ENCODE results near the gene MAD2L2. TPM values are rescaled to one million over a fixed set of nuclear protein-coding genes. Genes with fewer than 3 reads are reported as not detected.

Gene MAD2L2
- total RNA-seq, 1 experiment from 2014 or later, result 283 TPM

DNA sequence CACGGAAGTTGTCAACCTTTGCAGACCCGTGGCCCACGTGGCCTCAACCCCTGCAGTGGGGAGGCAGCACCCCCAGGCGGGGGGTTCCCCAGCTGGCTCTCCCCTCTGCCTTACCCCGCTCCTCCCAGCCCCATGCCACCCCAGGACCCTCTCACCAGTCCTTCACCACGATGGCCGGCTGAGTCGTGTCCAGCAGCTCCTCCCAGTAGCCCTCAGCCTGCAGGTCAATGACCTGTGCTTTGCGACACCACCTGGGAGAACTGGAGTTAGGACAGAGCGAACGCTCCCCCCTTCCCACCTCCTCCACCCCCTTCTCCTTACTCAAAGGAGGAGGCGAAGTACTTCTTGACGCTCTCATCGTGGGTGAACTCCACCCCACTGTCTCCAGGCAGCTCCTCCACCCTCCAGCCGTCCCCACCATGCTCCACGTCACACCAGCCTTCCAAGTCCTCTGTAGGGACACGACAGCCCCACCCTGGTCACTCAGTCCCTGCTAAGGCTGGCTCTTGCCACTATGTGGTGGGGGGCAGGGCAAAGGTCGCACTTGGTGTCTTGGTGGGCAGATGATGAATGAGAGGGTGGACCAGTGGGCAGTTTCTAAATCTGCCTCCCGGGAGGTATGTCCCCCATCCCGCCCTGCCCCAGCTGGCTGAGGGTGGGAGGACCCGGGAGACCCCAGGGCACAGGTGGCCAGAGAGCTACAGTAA is 31.2 kb downstream of the MAD2L2 start:
- ATAC-seq (no peak), DNase-seq (ENCODE audit: low spot score) (no peak)
- H3K9me3 Mint-ChIP-seq, result no peaks in the 10 kb centered on the region
- no peak overlapping the region for H3K4me3 Mint-ChIP-seq
- no peak for TF ChIP-seq ZNF219 (CRISPR knock-in tag; IDR thresholded peaks at IDR 0.05; ENCODE audit: borderline replicate concordance)
- TF ChIP-seq, protein P1, sequence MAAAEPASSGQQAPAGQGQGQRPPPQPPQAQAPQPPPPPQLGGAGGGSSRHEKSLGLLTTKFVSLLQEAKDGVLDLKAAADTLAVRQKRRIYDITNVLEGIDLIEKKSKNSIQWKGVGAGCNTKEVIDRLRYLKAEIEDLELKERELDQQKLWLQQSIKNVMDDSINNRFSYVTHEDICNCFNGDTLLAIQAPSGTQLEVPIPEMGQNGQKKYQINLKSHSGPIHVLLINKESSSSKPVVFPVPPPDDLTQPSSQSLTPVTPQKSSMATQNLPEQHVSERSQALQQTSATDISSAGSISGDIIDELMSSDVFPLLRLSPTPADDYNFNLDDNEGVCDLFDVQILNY (CRISPR knock-in tag; IDR thresholded peaks at IDR 0.05), result 0 out of 2 replicates have a peak, but pooled peaks have one; percentile 19
- TF ChIP-seq ZNF263 (CRISPR knock-in tag; IDR thresholded peaks at IDR 0.05; ENCODE audit: low read depth), result no peak
- H3K27ac Mint-ChIP-seq, result no peak overlapping the region
- CTCF ChIA-PET, result interaction anchor here (0.5 to 3.0 kb wide), 22 partner anchors 7 to 370 kb away, joined by 3 to 23 read pairs (median 6); partner anchors contain the start of genes AGTRAP and FBXO6
- peaks cover 22% of the 10 kb centered on the region for H3K27me3 Mint-ChIP-seq (ENCODE audit: low read depth)
- H3K36me3 Mint-ChIP-seq, result no peaks in the 10 kb centered on the region
- POLR2A ChIA-PET, result interaction anchor here (0.5 to 1.4 kb wide), 3 partner anchors 14 to 99 kb away, joined by 3 read pairs; partner anchors contain the start of gene FBXO6
- peaks cover 30% of the 10 kb centered on the region for H3K4me1 Mint-ChIP-seq

DNA sequence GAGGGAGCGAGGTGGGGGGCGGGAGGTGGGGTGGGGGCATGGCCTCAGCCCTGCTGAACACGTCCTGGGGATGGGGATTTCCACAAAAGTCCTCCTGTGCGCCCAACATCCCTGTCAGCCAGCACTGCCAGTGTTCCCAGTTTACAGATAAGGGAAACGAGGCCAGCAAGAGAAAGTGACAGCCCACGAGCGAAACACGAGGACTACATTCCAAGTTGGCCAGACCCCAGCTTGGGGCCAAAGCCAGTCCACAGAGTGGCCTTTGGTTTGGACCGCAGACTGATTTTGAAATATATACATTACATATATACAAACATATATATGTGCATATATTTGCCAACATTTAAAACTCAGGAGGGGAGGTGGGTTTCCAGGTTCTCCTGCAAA is 31.7 kb downstream of the MAD2L2 start:
- Mint-ChIP-seq H3K27ac (no peak overlapping the region), H3K4me1 (peaks cover 30% of the 10 kb centered on the region), H3K4me3 (no peak overlapping the region), H3K9me3 (no peaks in the 10 kb centered on the region), H3K36me3 (no peaks in the 10 kb centered on the region), H3K27me3 (ENCODE audit: low read depth) (peaks cover 22% of the 10 kb centered on the region)
- TF ChIP-seq CBFB (CRISPR knock-in tag; IDR thresholded peaks at IDR 0.05; ENCODE audit: low read depth) (no peak), SMAD3 (CRISPR knock-in tag; IDR thresholded peaks at IDR 0.05; ENCODE audit: borderline replicate concordance) (no peak), SP1 (CRISPR knock-in tag; conservative IDR thresholded peaks at IDR 0.05) (no peak), IRF2 (CRISPR knock-in tag; IDR thresholded peaks at IDR 0.05; ENCODE audit: borderline replicate concordance, low read depth) (no peak), ELF4 (CRISPR knock-in tag; IDR thresholded peaks at IDR 0.05; ENCODE audit: low read depth) (no peak), ZNF317 (CRISPR knock-in tag; IDR thresholded peaks at IDR 0.05; ENCODE audit: borderline replicate concordance, low read depth) (no peak), ZNF138 (CRISPR knock-in tag; conservative IDR thresholded peaks at IDR 0.05) (no peak), MXD4 (CRISPR knock-in tag; IDR thresholded peaks at IDR 0.05; ENCODE audit: borderline replicate concordance) (no peak), FOXP1 (CRISPR knock-in tag; IDR thresholded peaks at IDR 0.05; ENCODE audit: borderline replicate concordance) (no peak), FOXK1 (CRISPR knock-in tag; IDR thresholded peaks at IDR 0.05) (no peak)
- TF ChIP-seq, protein P2, sequence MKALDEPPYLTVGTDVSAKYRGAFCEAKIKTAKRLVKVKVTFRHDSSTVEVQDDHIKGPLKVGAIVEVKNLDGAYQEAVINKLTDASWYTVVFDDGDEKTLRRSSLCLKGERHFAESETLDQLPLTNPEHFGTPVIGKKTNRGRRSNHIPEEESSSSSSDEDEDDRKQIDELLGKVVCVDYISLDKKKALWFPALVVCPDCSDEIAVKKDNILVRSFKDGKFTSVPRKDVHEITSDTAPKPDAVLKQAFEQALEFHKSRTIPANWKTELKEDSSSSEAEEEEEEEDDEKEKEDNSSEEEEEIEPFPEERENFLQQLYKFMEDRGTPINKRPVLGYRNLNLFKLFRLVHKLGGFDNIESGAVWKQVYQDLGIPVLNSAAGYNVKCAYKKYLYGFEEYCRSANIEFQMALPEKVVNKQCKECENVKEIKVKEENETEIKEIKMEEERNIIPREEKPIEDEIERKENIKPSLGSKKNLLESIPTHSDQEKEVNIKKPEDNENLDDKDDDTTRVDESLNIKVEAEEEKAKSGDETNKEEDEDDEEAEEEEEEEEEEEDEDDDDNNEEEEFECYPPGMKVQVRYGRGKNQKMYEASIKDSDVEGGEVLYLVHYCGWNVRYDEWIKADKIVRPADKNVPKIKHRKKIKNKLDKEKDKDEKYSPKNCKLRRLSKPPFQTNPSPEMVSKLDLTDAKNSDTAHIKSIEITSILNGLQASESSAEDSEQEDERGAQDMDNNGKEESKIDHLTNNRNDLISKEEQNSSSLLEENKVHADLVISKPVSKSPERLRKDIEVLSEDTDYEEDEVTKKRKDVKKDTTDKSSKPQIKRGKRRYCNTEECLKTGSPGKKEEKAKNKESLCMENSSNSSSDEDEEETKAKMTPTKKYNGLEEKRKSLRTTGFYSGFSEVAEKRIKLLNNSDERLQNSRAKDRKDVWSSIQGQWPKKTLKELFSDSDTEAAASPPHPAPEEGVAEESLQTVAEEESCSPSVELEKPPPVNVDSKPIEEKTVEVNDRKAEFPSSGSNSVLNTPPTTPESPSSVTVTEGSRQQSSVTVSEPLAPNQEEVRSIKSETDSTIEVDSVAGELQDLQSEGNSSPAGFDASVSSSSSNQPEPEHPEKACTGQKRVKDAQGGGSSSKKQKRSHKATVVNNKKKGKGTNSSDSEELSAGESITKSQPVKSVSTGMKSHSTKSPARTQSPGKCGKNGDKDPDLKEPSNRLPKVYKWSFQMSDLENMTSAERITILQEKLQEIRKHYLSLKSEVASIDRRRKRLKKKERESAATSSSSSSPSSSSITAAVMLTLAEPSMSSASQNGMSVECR (CRISPR knock-in tag; IDR thresholded peaks at IDR 0.05; ENCODE audit: borderline replicate concordance), result no peak
- TF ChIP-seq, protein P3, sequence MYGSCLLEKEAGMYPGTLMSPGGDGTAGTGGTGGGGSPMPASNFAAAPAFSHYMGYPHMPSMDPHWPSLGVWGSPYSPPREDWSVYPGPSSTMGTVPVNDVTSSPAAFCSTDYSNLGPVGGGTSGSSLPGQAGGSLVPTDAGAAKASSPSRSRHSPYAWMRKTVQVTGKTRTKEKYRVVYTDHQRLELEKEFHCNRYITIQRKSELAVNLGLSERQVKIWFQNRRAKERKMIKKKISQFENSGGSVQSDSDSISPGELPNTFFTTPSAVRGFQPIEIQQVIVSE (CRISPR knock-in tag; IDR thresholded peaks at IDR 0.05; ENCODE audit: borderline replicate concordance), result no peak
- TF ChIP-seq, protein P4, sequence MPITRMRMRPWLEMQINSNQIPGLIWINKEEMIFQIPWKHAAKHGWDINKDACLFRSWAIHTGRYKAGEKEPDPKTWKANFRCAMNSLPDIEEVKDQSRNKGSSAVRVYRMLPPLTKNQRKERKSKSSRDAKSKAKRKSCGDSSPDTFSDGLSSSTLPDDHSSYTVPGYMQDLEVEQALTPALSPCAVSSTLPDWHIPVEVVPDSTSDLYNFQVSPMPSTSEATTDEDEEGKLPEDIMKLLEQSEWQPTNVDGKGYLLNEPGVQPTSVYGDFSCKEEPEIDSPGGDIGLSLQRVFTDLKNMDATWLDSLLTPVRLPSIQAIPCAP (CRISPR knock-in tag; IDR thresholded peaks at IDR 0.05), result no peak
- TF ChIP-seq, protein P5, sequence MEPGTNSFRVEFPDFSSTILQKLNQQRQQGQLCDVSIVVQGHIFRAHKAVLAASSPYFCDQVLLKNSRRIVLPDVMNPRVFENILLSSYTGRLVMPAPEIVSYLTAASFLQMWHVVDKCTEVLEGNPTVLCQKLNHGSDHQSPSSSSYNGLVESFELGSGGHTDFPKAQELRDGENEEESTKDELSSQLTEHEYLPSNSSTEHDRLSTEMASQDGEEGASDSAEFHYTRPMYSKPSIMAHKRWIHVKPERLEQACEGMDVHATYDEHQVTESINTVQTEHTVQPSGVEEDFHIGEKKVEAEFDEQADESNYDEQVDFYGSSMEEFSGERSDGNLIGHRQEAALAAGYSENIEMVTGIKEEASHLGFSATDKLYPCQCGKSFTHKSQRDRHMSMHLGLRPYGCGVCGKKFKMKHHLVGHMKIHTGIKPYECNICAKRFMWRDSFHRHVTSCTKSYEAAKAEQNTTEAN (CRISPR knock-in tag; IDR thresholded peaks at IDR 0.05), result no peak
- TF ChIP-seq, protein P6, sequence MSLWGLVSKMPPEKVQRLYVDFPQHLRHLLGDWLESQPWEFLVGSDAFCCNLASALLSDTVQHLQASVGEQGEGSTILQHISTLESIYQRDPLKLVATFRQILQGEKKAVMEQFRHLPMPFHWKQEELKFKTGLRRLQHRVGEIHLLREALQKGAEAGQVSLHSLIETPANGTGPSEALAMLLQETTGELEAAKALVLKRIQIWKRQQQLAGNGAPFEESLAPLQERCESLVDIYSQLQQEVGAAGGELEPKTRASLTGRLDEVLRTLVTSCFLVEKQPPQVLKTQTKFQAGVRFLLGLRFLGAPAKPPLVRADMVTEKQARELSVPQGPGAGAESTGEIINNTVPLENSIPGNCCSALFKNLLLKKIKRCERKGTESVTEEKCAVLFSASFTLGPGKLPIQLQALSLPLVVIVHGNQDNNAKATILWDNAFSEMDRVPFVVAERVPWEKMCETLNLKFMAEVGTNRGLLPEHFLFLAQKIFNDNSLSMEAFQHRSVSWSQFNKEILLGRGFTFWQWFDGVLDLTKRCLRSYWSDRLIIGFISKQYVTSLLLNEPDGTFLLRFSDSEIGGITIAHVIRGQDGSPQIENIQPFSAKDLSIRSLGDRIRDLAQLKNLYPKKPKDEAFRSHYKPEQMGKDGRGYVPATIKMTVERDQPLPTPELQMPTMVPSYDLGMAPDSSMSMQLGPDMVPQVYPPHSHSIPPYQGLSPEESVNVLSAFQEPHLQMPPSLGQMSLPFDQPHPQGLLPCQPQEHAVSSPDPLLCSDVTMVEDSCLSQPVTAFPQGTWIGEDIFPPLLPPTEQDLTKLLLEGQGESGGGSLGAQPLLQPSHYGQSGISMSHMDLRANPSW (CRISPR knock-in tag; conservative IDR thresholded peaks at IDR 0.05; ENCODE audit: low read depth), result no peak
- no peak for ATAC-seq
- ChIA-PET CTCF (interaction anchor here (0.6 to 3.0 kb wide), 12 partner anchors 13 to 356 kb away, joined by 3 to 21 read pairs (median 8); partner anchors contain the start of genes AGTRAP and FBXO6), POLR2A (no interaction called here)
- no peak for DNase-seq (ENCODE audit: low spot score)
